MM.1S (cell line): Measurements from ENCODE around the gene PHYH.
"Not testable (repeated sequence)": the region's sequence is repeated elsewhere in the genome, so short reads cannot be mapped to it uniquely, and the experiment has no call there.

Source experiments
- DNase-seq: peaks from one replicate; pipeline ENCODE4 v3.0.0-alpha.2; 2015
- H2AFZ ChIP-seq: fragments of 300-600 bp; sonication (generic); 2 replicates; pipeline ENCODE4 v1.6.0; 2016; ENCODE audit warnings: antibody characterized with exemption, low read length
- H3F3A ChIP-seq: fragments of 300-600 bp; sonication (generic); 2 replicates; pipeline ENCODE4 v1.6.1; 2016; ENCODE audit warnings: mild to moderate bottlenecking, antibody characterized with exemption, low read length, moderate library complexity, mixed read lengths; ENCODE audit not compliant: insufficient read depth
- H3K27ac ChIP-seq: fragments of 300-600 bp; sonication (generic); 2 replicates; pipeline ENCODE4 v1.5.1; 2016; ENCODE audit warnings: mild to moderate bottlenecking, low read length
- H3K27me3 ChIP-seq: fragments of 300-600 bp; sonication (generic); replicated peaks from 2 replicates; pipeline ENCODE4 v1.6.0; 2016; ENCODE audit warnings: low read length; ENCODE audit not compliant: insufficient read depth
- H3K36me3 ChIP-seq: fragments of 300-600 bp; sonication (generic); replicated peaks from 2 replicates; pipeline ENCODE4 v1.6.1; 2016; ENCODE audit warnings: mild to moderate bottlenecking, low read length, mixed read lengths; ENCODE audit not compliant: insufficient read depth
- H3K4me1 ChIP-seq: fragments of 300-600 bp; sonication (generic); 2 replicates; pipeline ENCODE4 v1.6.1; 2016; ENCODE audit warnings: low read length, mixed read lengths
- H3K4me2 ChIP-seq: fragments of 300-600 bp; sonication (generic); 2 replicates; pipeline ENCODE4 v1.6.0; 2016; ENCODE audit warnings: low read depth, low read length
- H3K4me3 ChIP-seq: fragments of 300-600 bp; sonication (generic); 2 replicates; pipeline ENCODE4 v1.5.1; 2016; ENCODE audit warnings: low read length, mixed read lengths
- H3K79me2 ChIP-seq: fragments of 300-600 bp; sonication (generic); 2 replicates; pipeline ENCODE4 v1.6.1; 2016; ENCODE audit warnings: mixed run types, low read length, mixed read lengths
- H3K9ac ChIP-seq: fragments of 300-600 bp; sonication (generic); 2 replicates; pipeline ENCODE4 v1.6.1; 2016; ENCODE audit warnings: low read length, mixed read lengths
- H3K9me2 ChIP-seq: fragments of 300-600 bp; sonication (generic); replicated peaks from 2 replicates; pipeline ENCODE4 v1.6.1; 2016; ENCODE audit warnings: mild to moderate bottlenecking, low read length, mixed read lengths; ENCODE audit not compliant: insufficient read depth
- H3K9me3 ChIP-seq: fragments of 300-600 bp; sonication (generic); replicated peaks from 2 replicates; pipeline ENCODE4 v1.6.1; 2016; ENCODE audit warnings: mild to moderate bottlenecking, low read length, mixed read lengths; ENCODE audit not compliant: insufficient read depth
- H4K20me1 ChIP-seq: fragments of 300-600 bp; sonication (generic); 2 replicates; pipeline ENCODE4 v1.6.1; 2016; ENCODE audit warnings: mild to moderate bottlenecking, low read length, moderate library complexity, mixed read lengths; ENCODE audit not compliant: insufficient read depth
- EZH2 ChIP-seq: fragments of 300-600 bp; sonication (generic); optimal IDR thresholded peaks from 2 replicates; pipeline ENCODE3; 2017; ENCODE audit warnings: low read depth, mild to moderate bottlenecking, antibody characterized with exemption, low read length, mixed read lengths
- EZH2phosphoT487 ChIP-seq: fragments of 300-600 bp; sonication (generic); IDR thresholded peaks from 2 replicates; pipeline ENCODE4 v1.6.1; 2018; ENCODE audit warnings: antibody characterized with exemption, low read length
- TF ChIP-seq, protein P1 (sequence below): fragments of 300-600 bp; sonication (generic); IDR thresholded peaks from 2 replicates; pipeline ENCODE4 v1.5.1; 2016; ENCODE audit warnings: antibody characterized with exemption, low read length, mixed read lengths

The PHYH gene

DNA sequence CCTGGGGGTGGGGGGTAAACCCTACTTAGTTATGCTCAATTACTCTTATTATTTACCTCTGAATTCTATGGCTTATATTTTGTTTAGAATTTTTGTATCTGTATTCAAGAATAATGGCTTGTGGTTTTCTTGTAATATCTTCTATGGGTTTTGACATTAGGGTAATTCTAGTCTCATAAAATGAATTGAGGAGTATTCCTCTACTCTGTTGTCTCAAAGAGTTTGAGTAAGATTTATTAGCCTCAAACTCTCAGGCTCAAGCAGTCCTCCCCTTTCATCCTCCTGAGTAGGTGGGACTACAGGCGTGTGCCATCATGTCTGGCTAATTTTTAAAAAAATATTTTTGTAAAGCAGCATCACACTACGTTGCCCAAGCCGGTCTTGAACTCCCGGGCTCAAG lies 46.1 kb downstream of the PHYH start:
- H3K4me1 ChIP-seq: no peaks in the 10 kb centered on the region
- no peak overlapping the region for H3K9ac ChIP-seq
- no peaks in the 10 kb centered on the region for H3K79me2 ChIP-seq
- no peaks in the 10 kb centered on the region for H3K9me2 ChIP-seq
- no peaks in the 10 kb centered on the region for H3K9me3 ChIP-seq
- H2AFZ ChIP-seq: no peak overlapping the region
- H3K36me3 ChIP-seq: no peaks in the 10 kb centered on the region
- H3K4me3 ChIP-seq: no peak overlapping the region
- TF ChIP-seq EZH2phosphoT487: no peak
- TF ChIP-seq, protein P1, sequence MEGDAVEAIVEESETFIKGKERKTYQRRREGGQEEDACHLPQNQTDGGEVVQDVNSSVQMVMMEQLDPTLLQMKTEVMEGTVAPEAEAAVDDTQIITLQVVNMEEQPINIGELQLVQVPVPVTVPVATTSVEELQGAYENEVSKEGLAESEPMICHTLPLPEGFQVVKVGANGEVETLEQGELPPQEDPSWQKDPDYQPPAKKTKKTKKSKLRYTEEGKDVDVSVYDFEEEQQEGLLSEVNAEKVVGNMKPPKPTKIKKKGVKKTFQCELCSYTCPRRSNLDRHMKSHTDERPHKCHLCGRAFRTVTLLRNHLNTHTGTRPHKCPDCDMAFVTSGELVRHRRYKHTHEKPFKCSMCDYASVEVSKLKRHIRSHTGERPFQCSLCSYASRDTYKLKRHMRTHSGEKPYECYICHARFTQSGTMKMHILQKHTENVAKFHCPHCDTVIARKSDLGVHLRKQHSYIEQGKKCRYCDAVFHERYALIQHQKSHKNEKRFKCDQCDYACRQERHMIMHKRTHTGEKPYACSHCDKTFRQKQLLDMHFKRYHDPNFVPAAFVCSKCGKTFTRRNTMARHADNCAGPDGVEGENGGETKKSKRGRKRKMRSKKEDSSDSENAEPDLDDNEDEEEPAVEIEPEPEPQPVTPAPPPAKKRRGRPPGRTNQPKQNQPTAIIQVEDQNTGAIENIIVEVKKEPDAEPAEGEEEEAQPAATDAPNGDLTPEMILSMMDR: no peak
- no peak for TF ChIP-seq EZH2
- no peaks in the 10 kb centered on the region for H3F3A ChIP-seq
- no peaks in the 10 kb centered on the region for H3K27me3 ChIP-seq
- no peaks in the 10 kb centered on the region for H4K20me1 ChIP-seq
- H3K4me2 ChIP-seq: no peak overlapping the region
- H3K27ac ChIP-seq: no peak overlapping the region
- no peak for DNase-seq

DNA sequence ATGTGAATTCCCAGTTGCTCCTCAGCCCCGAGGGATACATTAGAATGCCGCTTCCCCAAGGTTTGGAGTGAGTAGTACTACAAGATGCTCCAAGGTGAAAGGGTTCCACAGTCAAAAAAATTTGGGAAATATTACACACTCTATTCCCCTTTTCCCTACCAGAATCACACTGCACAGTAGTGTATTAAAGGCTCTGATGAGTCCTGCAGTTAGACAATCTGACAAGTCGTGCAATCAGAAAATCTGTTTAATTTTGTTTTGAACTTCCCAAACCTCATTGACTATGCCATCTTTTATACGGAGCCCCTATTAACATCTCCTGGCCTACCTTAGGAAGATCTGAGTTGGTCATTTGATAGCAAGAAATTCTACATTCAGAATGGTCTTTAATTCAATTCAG lies 52.1 kb downstream of the PHYH start:
- Histone ChIP-seq H3K79me2 (no peaks in the 10 kb centered on the region), H3K4me2 (no peak overlapping the region), H3K27ac (no peak overlapping the region), H2AFZ (no peak overlapping the region), H3K4me1 (no peaks in the 10 kb centered on the region), H3K4me3 (no peak overlapping the region), H3F3A (no peaks in the 10 kb centered on the region), H3K36me3 (no peaks in the 10 kb centered on the region), H3K9me3 (no peaks in the 10 kb centered on the region), H3K9ac (no peak overlapping the region), H4K20me1 (no peaks in the 10 kb centered on the region), H3K9me2 (no peaks in the 10 kb centered on the region), H3K27me3 (no peaks in the 10 kb centered on the region)
- DNase-seq: no peak
- TF ChIP-seq EZH2phosphoT487 (no peak), EZH2 (no peak)
- TF ChIP-seq, protein P1: no peak

DNA sequence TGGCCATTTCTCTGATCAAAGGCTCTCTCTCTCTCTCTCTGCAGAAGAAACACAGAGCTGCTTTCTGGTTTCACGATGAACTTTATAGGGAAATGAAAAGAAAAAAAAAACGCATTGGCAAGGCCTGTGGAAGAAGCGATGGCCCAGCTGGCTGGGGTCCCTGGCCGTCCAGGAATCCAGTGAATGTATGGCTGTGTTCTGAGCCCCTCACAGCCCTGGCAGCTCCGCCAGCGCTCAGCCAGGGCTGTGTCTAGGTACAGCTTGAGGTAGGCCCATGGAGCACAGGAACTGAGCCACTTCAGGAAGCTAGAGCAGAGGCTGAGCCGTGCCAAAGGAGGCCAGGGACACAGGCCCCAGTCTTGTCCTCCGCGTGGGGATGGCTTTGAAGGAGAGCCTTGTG lies 52.6 kb downstream of the PHYH start:
- H3K27me3 ChIP-seq: no peaks in the 10 kb centered on the region
- H3F3A ChIP-seq: no peaks in the 10 kb centered on the region
- no peak overlapping the region for H2AFZ ChIP-seq
- no peak overlapping the region for H3K4me2 ChIP-seq
- H4K20me1 ChIP-seq: no peaks in the 10 kb centered on the region
- H3K9ac ChIP-seq: no peak overlapping the region
- H3K79me2 ChIP-seq: no peaks in the 10 kb centered on the region
- H3K36me3 ChIP-seq: no peaks in the 10 kb centered on the region
- DNase-seq: no peak
- no peak overlapping the region for H3K4me3 ChIP-seq
- TF ChIP-seq EZH2 (no peak), EZH2phosphoT487 (no peak)
- TF ChIP-seq, protein P1: no peak
- H3K27ac ChIP-seq: no peak overlapping the region
- H3K9me3 ChIP-seq: no peaks in the 10 kb centered on the region
- H3K9me2 ChIP-seq: no peaks in the 10 kb centered on the region
- no peaks in the 10 kb centered on the region for H3K4me1 ChIP-seq

DNA sequence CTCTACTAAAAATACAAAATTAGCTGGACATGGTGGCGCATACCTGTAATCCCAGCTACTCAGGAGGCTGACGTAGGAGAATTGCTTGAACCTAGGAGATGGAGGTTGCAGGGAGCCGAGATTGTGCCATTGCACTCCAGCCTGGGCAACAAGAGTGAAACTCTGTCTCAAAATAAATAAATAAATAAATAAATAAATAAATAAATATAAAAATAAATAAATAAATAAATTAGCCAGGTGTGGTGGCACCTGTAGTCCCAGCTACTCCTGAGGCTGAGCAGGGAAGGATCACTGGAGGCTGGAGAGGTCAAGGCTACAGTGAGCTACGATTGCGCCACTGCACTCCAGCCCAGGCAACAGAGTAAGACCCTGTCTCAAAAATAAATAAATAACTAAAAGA lies 57.6 kb downstream of the PHYH start:
- not testable (repeated sequence) for H3K9me2 ChIP-seq, H3K9ac ChIP-seq, H3K27ac ChIP-seq, H3F3A ChIP-seq, H3K27me3 ChIP-seq, H3K9me3 ChIP-seq, H3K4me1 ChIP-seq, H3K4me3 ChIP-seq, H4K20me1 ChIP-seq, H2AFZ ChIP-seq, H3K36me3 ChIP-seq, DNase-seq, H3K4me2 ChIP-seq, H3K79me2 ChIP-seq
